HEK293 (cell line): Measurements from ENCODE around the gene MAPK14.

Source experiments
- CTCF ChIA-PET: fragments of 350-600 bp; formaldehyde crosslinking; extraction: SDS; loops from one replicate; lab custom pipeline; 2021; ENCODE audit warnings: antibody characterized with exemption; lab: Yijun Ruan, JAX
- POLR2A ChIA-PET: fragments of 300-600 bp; formaldehyde crosslinking; extraction: SDS; loops from one replicate; lab custom pipeline; 2020; ENCODE audit warnings: antibody characterized with exemption, inconsistent platforms; lab: Yijun Ruan, JAX
- H3K27ac ChIP-seq: fragments of 200-500 bp; sonication (Bioruptor generic); 2 replicates; pipeline ENCODE4 v1.5.1; 2014; ENCODE audit warnings: low read depth, low read length, control low read depth, inconsistent platforms; ENCODE audit errors: extremely low read depth
- H3K36me3 ChIP-seq, 2 experiments: fragments of 200-500 bp in 1 of 2; sonication (Bioruptor generic) in 1 of 2; 1 replicate in 1 of 2; 2 replicates in 1 of 2; pipeline ENCODE4 v1.5.1; 2014 to 2017; ENCODE audit warnings: inconsistent platforms in 2 of 2, low read length in 2 of 2; ENCODE audit not compliant: control insufficient read depth in 2 of 2, insufficient read depth in 1 of 2
- H3K4me1 ChIP-seq: fragments of 200-500 bp; sonication (Bioruptor generic); 2 replicates; pipeline ENCODE4 v1.5.1; 2014; ENCODE audit warnings: mild to moderate bottlenecking, low read length, inconsistent platforms; ENCODE audit not compliant: control insufficient read depth, insufficient read depth
- H3K4me3 ChIP-seq: 2 replicates; pipeline ENCODE4 v1.5.1; 2011; ENCODE audit warnings: low read depth, mild to moderate bottlenecking, control low read depth, low read length, moderate library complexity
- H3K9me3 ChIP-seq: fragments of 200-500 bp; sonication (Bioruptor generic); 2 replicates; pipeline ENCODE4 v1.5.1; 2014; ENCODE audit warnings: low read depth, low read length, inconsistent platforms; ENCODE audit not compliant: control insufficient read depth, insufficient read depth
- BCL11B ChIP-seq: fragments of 450-650 bp; formaldehyde crosslinking; IDR thresholded peaks from 2 replicates; pipeline ENCODE4 v1.5.1; 2016; ENCODE audit warnings: low read depth, missing biosample characterization, missing genetic modification characterization
- ELK4 ChIP-seq: IDR thresholded peaks from 2 replicates; pipeline ENCODE4 v1.6.1; 2011; ENCODE audit warnings: mild to moderate bottlenecking, low read depth, low read length, borderline replicate concordance
- HOXA7 ChIP-seq: sonication (generic); formaldehyde crosslinking; IDR thresholded peaks from 2 replicates; pipeline ENCODE4 v1.8.1; 2022; ENCODE audit warnings: missing genetic modification reagents, borderline replicate concordance
- PATZ1 ChIP-seq: fragments of 450-650 bp; formaldehyde crosslinking; IDR thresholded peaks from 2 replicates; pipeline ENCODE4 v1.5.1; 2016; ENCODE audit warnings: missing biosample characterization, missing genetic modification characterization
- TCF7L2 ChIP-seq: IDR thresholded peaks from 2 replicates; pipeline ENCODE4 v1.6.1; 2011; ENCODE audit warnings: low read depth, mild to moderate bottlenecking, inconsistent platforms, low read length, moderate library complexity, borderline replicate concordance
- TRIM28 ChIP-seq: IDR thresholded peaks from 2 replicates; pipeline ENCODE4 v1.6.1; 2011; ENCODE audit warnings: low read length, control low read depth, borderline replicate concordance
- YY2 ChIP-seq: fragments of 450-650 bp; formaldehyde crosslinking; IDR thresholded peaks from 2 replicates; pipeline ENCODE4 v1.5.1; 2016; ENCODE audit warnings: missing biosample characterization, missing genetic modification characterization
- ZNF23 ChIP-seq: fragments of 450-650 bp; formaldehyde crosslinking; IDR thresholded peaks from 2 replicates; pipeline ENCODE4 v1.5.1; 2016; ENCODE audit warnings: missing biosample characterization, missing genetic modification characterization, borderline replicate concordance
- ZNF311 ChIP-seq: fragments of 450-650 bp; formaldehyde crosslinking; IDR thresholded peaks from 2 replicates; pipeline ENCODE4 v1.5.1; 2017; ENCODE audit warnings: missing biosample characterization, missing genetic modification characterization, borderline replicate concordance
- ZNF501 ChIP-seq: fragments of 450-650 bp; formaldehyde crosslinking; IDR thresholded peaks from 2 replicates; pipeline ENCODE4 v1.5.1; 2016; ENCODE audit warnings: missing biosample characterization, missing genetic modification characterization
- ZNF530 ChIP-seq: fragments of 450-650 bp; formaldehyde crosslinking; IDR thresholded peaks from 2 replicates; pipeline ENCODE4 v1.5.1; 2016; ENCODE audit warnings: low read depth, missing biosample characterization, missing genetic modification characterization
- ZNF561 ChIP-seq: fragments of 450-650 bp; IDR thresholded peaks from 2 replicates; pipeline ENCODE4 v1.5.1; 2018; ENCODE audit warnings: missing biosample characterization, missing genetic modification characterization, borderline replicate concordance
- ZNF670 ChIP-seq: fragments of 450-650 bp; formaldehyde crosslinking; IDR thresholded peaks from 2 replicates; pipeline ENCODE4 v1.5.1; 2016; ENCODE audit warnings: missing biosample characterization, missing genetic modification characterization, low read depth
- ZSCAN23 ChIP-seq: fragments of 450-650 bp; formaldehyde crosslinking; IDR thresholded peaks from 2 replicates; pipeline ENCODE4 v1.5.1; 2016; ENCODE audit warnings: missing biosample characterization, missing genetic modification characterization
- TF ChIP-seq, protein P1 (sequence below): fragments of 450-650 bp; formaldehyde crosslinking; IDR thresholded peaks from 2 replicates; pipeline ENCODE4 v1.5.1; 2017; ENCODE audit warnings: missing biosample characterization, missing genetic modification characterization
- TF ChIP-seq, protein P2 (sequence below): fragments of 450-650 bp; formaldehyde crosslinking; conservative IDR thresholded peaks from 2 replicates; pipeline ENCODE4 v1.5.1; 2016; ENCODE audit warnings: low read depth, missing biosample characterization, missing genetic modification characterization
- TF ChIP-seq, protein P3 (sequence below): fragments of 450-650 bp; formaldehyde crosslinking; IDR thresholded peaks from 2 replicates; pipeline ENCODE4 v1.5.1; 2017; ENCODE audit warnings: missing biosample characterization, missing genetic modification characterization
- TF ChIP-seq, protein P4 (sequence below): fragments of 450-650 bp; formaldehyde crosslinking; optimal IDR thresholded peaks from 2 replicates; pipeline ENCODE3; 2016; ENCODE audit warnings: missing biosample characterization, mild to moderate bottlenecking, missing genetic modification characterization

The MAPK14 gene

DNA sequence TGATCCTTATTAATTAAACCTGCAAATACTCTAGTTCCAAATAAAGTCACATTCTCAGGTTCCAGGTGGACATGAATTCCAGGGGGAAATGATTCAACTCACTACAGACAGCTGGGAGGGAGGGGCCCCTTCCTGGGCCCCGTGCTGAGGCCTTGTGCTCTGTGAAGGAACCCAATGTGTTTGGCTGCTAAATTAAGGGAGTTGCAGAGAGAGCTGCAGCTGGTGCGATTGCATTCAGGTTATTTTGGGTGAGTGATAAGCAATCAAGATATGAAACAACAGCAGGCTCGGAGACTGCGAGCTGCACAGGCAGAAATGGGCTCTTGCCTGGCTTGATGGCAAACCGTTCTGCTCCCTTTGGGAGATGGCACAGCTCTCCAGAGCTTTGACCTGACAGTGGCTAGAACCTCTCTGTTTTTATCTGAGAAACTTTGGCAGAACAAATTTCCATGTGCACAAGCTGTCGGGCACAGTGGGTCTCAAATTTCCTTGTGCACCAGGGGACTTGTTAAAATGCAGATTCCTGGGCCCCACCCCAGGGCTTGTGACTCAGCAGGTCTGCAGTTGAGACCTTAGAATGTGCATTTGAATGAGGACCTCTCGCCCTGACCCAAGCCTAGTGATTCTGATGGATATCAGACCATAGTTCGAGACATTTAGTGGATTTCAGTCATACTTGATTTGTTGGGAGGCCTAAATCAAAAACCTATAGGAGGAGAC is 112.5 kb downstream of the MAPK14 start:
- Histone ChIP-seq H3K36me3 (peaks cover 0 to 11% of the 10 kb centered on the region in 2 experiments; a peak in 1 of 3 replicates), H3K4me3 (no peak overlapping the region), H3K27ac (no peak overlapping the region), H3K4me1 (no peaks in the 10 kb centered on the region), H3K9me3 (no peaks in the 10 kb centered on the region)
- TF ChIP-seq, protein P1, sequence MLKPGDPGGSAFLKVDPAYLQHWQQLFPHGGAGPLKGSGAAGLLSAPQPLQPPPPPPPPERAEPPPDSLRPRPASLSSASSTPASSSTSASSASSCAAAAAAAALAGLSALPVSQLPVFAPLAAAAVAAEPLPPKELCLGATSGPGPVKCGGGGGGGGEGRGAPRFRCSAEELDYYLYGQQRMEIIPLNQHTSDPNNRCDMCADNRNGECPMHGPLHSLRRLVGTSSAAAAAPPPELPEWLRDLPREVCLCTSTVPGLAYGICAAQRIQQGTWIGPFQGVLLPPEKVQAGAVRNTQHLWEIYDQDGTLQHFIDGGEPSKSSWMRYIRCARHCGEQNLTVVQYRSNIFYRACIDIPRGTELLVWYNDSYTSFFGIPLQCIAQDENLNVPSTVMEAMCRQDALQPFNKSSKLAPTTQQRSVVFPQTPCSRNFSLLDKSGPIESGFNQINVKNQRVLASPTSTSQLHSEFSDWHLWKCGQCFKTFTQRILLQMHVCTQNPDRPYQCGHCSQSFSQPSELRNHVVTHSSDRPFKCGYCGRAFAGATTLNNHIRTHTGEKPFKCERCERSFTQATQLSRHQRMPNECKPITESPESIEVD (tag by site-specific recombination), result no peak
- TF ChIP-seq, protein P2, sequence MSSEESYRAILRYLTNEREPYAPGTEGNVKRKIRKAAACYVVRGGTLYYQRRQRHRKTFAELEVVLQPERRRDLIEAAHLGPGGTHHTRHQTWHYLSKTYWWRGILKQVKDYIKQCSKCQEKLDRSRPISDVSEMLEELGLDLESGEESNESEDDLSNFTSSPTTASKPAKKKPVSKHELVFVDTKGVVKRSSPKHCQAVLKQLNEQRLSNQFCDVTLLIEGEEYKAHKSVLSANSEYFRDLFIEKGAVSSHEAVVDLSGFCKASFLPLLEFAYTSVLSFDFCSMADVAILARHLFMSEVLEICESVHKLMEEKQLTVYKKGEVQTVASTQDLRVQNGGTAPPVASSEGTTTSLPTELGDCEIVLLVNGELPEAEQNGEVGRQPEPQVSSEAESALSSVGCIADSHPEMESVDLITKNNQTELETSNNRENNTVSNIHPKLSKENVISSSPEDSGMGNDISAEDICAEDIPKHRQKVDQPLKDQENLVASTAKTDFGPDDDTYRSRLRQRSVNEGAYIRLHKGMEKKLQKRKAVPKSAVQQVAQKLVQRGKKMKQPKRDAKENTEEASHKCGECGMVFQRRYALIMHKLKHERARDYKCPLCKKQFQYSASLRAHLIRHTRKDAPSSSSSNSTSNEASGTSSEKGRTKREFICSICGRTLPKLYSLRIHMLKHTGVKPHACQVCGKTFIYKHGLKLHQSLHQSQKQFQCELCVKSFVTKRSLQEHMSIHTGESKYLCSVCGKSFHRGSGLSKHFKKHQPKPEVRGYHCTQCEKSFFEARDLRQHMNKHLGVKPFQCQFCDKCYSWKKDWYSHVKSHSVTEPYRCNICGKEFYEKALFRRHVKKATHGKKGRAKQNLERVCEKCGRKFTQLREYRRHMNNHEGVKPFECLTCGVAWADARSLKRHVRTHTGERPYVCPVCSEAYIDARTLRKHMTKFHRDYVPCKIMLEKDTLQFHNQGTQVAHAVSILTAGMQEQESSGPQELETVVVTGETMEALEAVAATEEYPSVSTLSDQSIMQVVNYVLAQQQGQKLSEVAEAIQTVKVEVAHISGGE, result no peak
- TF ChIP-seq TCF7L2 (no peak), BCL11B (no peak), ZNF501 (tag by site-specific recombination) (no peak), TRIM28 (no peak), ZNF311 (tag by site-specific recombination) (no peak), HOXA7 (CRISPR knock-in tag) (no peak), YY2 (tag by site-specific recombination) (no peak)
- TF ChIP-seq, protein P3, sequence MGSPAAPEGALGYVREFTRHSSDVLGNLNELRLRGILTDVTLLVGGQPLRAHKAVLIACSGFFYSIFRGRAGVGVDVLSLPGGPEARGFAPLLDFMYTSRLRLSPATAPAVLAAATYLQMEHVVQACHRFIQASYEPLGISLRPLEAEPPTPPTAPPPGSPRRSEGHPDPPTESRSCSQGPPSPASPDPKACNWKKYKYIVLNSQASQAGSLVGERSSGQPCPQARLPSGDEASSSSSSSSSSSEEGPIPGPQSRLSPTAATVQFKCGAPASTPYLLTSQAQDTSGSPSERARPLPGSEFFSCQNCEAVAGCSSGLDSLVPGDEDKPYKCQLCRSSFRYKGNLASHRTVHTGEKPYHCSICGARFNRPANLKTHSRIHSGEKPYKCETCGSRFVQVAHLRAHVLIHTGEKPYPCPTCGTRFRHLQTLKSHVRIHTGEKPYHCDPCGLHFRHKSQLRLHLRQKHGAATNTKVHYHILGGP (tag by site-specific recombination), result no peak
- TF ChIP-seq, protein P4, sequence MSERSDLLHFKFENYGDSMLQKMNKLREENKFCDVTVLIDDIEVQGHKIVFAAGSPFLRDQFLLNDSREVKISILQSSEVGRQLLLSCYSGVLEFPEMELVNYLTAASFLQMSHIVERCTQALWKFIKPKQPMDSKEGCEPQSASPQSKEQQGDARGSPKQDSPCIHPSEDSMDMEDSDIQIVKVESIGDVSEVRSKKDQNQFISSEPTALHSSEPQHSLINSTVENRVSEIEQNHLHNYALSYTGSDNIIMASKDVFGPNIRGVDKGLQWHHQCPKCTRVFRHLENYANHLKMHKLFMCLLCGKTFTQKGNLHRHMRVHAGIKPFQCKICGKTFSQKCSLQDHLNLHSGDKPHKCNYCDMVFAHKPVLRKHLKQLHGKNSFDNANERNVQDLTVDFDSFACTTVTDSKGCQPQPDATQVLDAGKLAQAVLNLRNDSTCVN (tag by site-specific recombination), result no peak
- CTCF ChIA-PET, result interaction anchor here (0.6 to 2.6 kb wide), 15 partner anchors 7 to 257 kb away, joined by 3 to 9 read pairs (median 4); no protein-coding TSS in a partner anchor
- POLR2A ChIA-PET, result interaction anchor here (0.6 kb wide), 1 partner anchor 238 kb away, joined by 3 read pairs; no protein-coding TSS in a partner anchor

DNA sequence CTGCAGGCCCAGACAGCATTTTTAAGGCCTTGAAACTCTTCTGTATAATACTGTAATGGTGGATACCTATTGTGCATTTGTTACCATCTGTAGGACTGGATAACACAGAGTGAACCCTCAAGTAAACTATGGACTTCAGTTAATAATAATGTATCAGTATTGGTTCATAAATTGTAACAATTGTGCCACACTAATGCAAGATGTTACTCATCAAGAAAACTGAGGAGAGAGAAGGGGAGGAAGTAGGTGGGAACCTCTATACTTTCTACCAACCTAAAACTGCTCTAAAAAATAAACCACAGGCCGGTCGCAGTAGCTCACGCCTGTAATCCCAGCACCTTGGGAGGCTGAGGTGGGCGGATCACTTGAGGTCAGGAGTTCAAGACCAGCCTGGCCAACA is 113.5 kb downstream of the MAPK14 start:
- TF ChIP-seq ZSCAN23 (tag by site-specific recombination) (no peak), ELK4 (no peak), PATZ1 (tag by site-specific recombination) (no peak), ZNF670 (tag by site-specific recombination) (no peak), ZNF23 (tag by site-specific recombination) (no peak), ZNF530 (tag by site-specific recombination) (no peak), ZNF561 (no peak)
- Histone ChIP-seq H3K4me1 (no peaks in the 10 kb centered on the region), H3K9me3 (no peaks in the 10 kb centered on the region), H3K27ac (no peak overlapping the region), H3K36me3 (peaks cover 0 to 11% of the 10 kb centered on the region in 2 experiments; a peak in 1 of 3 replicates), H3K4me3 (no peak overlapping the region)
- ChIA-PET CTCF (interaction anchor here (0.6 to 2.6 kb wide), 4 partner anchors 18 to 161 kb away, joined by 4 to 9 read pairs (median 4); no protein-coding TSS in a partner anchor), POLR2A (no interaction called here)
